Testis (tissue), 2 donors: Measurements from ENCODE around the gene CD59.
"Not testable (repeated sequence)": the region's sequence is repeated elsewhere in the genome, so short reads cannot be mapped to it uniquely, and the experiment has no call there.

Experiments used
- POLR2A ChIP-seq: fragments of 450-650 bp; IDR thresholded peaks from one replicate; pipeline ENCODE4 v1.6.1; 2017; ENCODE audit warnings: antibody characterized with exemption, mild to moderate bottlenecking, moderate library complexity
- TF ChIP-seq, protein P1 (sequence below), 3 experiments: fragments of 450-650 bp in 2 of 3; fragments of 200-600 bp in 1 of 3; sonication (generic) in 1 of 3; IDR thresholded peaks; one replicate each; pipeline ENCODE4 v1.5.1; 2016 to 2019; ENCODE audit warnings: antibody characterized with exemption in 3 of 3, mild to moderate bottlenecking in 2 of 3, moderate library complexity in 1 of 3

GRCh38 chr11:33707831-33708230 lies 28.4 kb downstream of the CD59 start:
- TF ChIP-seq, protein P1, sequence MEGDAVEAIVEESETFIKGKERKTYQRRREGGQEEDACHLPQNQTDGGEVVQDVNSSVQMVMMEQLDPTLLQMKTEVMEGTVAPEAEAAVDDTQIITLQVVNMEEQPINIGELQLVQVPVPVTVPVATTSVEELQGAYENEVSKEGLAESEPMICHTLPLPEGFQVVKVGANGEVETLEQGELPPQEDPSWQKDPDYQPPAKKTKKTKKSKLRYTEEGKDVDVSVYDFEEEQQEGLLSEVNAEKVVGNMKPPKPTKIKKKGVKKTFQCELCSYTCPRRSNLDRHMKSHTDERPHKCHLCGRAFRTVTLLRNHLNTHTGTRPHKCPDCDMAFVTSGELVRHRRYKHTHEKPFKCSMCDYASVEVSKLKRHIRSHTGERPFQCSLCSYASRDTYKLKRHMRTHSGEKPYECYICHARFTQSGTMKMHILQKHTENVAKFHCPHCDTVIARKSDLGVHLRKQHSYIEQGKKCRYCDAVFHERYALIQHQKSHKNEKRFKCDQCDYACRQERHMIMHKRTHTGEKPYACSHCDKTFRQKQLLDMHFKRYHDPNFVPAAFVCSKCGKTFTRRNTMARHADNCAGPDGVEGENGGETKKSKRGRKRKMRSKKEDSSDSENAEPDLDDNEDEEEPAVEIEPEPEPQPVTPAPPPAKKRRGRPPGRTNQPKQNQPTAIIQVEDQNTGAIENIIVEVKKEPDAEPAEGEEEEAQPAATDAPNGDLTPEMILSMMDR (IDR thresholded peaks at IDR 0.05) = not testable (repeated sequence)
- TF ChIP-seq POLR2A = not testable (repeated sequence)
